Nephron (organoid): ENCODE data around the gene PTCH1.

Source experiments
- H3K27ac Mint-ChIP-seq, 3 experiments: 2 replicates each; pipeline ENCODE4 v1.8.0; 2020; ENCODE audit warnings: mixed read lengths in 3 of 3, mild to moderate bottlenecking in 2 of 3, moderate library complexity in 1 of 3
- H3K27me3 Mint-ChIP-seq: 2 replicates; pipeline ENCODE4 v1.8.0; 2021; ENCODE audit warnings: low read depth, mild to moderate bottlenecking, moderate library complexity, mixed read lengths
- H3K36me3 Mint-ChIP-seq: 2 replicates; pipeline ENCODE4 v1.8.0; 2020; ENCODE audit warnings: low read depth, mixed read lengths
- H3K4me1 Mint-ChIP-seq: 2 replicates; pipeline ENCODE4 v1.8.0; 2020; ENCODE audit warnings: mixed read lengths
- H3K4me3 Mint-ChIP-seq, 3 experiments: 2 replicates each; pipeline ENCODE4 v1.8.0; 2020; ENCODE audit warnings: mild to moderate bottlenecking in 3 of 3, mixed read lengths in 3 of 3, moderate library complexity in 2 of 3
- H3K9me3 Mint-ChIP-seq: 2 replicates; pipeline ENCODE4 v1.8.0; 2020; ENCODE audit warnings: mixed read lengths
- TF ChIP-seq, protein P1 (sequence below), 3 experiments: fragments of 200-600 bp; sonication (generic); IDR thresholded peaks; one replicate each; pipeline ENCODE4 v1.5.0; 2021; ENCODE audit warnings: antibody characterized with exemption in 3 of 3; ENCODE audit not compliant: unreplicated experiment in 3 of 3

The PTCH1 gene

DNA sequence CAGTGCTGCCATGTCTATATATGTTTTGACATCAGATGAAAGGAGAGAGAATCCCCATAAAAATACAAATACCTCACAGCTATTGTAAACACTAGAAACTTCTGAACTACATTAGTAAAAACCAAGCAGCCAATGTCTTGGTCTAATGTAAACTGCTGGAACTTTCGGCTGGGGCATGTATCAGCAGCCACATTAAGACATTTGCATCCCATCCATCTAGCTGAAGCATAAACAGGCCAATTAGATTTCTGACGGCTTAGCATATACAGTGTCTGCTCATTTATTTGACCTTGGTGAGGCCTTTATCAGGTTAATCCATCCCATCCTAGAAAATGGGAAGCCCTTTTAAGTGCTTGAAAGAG is 65.7 kb downstream of the PTCH1 start:
- Mint-ChIP-seq H3K4me3 (no peak overlapping the region), H3K9me3 (no peaks in the 10 kb centered on the region), H3K27me3 (peaks cover 3% of the 10 kb centered on the region), H3K27ac (no peak overlapping the region), H3K4me1 (peaks cover 6% of the 10 kb centered on the region), H3K36me3 (peaks cover 94% of the 10 kb centered on the region)
- TF ChIP-seq, protein P1, sequence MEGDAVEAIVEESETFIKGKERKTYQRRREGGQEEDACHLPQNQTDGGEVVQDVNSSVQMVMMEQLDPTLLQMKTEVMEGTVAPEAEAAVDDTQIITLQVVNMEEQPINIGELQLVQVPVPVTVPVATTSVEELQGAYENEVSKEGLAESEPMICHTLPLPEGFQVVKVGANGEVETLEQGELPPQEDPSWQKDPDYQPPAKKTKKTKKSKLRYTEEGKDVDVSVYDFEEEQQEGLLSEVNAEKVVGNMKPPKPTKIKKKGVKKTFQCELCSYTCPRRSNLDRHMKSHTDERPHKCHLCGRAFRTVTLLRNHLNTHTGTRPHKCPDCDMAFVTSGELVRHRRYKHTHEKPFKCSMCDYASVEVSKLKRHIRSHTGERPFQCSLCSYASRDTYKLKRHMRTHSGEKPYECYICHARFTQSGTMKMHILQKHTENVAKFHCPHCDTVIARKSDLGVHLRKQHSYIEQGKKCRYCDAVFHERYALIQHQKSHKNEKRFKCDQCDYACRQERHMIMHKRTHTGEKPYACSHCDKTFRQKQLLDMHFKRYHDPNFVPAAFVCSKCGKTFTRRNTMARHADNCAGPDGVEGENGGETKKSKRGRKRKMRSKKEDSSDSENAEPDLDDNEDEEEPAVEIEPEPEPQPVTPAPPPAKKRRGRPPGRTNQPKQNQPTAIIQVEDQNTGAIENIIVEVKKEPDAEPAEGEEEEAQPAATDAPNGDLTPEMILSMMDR (IDR thresholded peaks at IDR 0.05; ENCODE audit: unreplicated experiment in 3 of 3), result no peak

DNA sequence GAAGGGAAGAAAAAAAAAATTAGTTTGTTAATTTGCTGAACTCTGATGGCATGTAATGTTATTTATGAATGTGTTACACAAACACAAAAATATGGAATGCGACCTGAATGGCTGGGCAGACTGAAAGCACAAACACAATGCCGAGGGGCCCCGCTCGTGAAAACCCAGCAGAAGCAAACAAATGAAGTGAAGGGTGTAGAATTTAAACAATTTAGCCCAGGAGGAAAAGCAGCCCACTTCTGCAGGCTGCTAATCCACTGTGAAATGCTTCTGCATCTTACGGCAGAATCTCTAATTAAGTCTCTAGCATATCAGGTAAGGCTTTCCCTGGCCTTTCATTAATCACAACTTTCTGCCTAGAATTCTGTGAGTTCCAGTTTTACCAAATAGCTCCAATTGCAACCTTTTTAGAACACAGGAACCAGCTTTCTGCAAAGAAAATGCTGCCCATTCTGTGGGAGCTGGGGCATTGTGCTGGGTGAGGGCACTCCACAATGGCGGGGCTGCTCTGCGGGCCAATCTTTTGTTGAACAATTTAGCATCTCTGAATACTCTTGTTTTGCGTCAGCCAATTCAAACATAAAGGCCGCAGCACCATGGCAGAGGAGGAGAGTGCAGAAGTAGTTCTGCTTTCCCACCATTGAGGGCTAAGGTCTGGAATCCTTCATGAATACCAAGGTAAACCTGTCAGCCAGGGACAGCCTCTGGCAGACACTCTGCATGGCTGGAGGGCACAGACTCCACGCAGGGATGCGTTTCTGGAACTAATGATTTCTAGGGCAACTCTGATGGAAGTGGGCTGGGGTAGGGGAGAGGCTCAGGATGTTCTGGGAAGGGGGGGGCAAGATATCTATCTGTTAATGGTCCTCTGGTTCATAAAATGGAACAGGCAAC is 66.4 kb downstream of the PTCH1 start:
- H3K36me3 Mint-ChIP-seq, result peaks cover 92% of the 10 kb centered on the region
- no peak overlapping the region for H3K4me3 Mint-ChIP-seq
- TF ChIP-seq, protein P1 (IDR thresholded peaks at IDR 0.05; ENCODE audit: unreplicated experiment in 3 of 3), result no peak
- H3K27me3 Mint-ChIP-seq, result peaks cover 3% of the 10 kb centered on the region
- H3K9me3 Mint-ChIP-seq, result no peaks in the 10 kb centered on the region
- peaks cover 6% of the 10 kb centered on the region for H3K4me1 Mint-ChIP-seq
- no peak overlapping the region for H3K27ac Mint-ChIP-seq

DNA sequence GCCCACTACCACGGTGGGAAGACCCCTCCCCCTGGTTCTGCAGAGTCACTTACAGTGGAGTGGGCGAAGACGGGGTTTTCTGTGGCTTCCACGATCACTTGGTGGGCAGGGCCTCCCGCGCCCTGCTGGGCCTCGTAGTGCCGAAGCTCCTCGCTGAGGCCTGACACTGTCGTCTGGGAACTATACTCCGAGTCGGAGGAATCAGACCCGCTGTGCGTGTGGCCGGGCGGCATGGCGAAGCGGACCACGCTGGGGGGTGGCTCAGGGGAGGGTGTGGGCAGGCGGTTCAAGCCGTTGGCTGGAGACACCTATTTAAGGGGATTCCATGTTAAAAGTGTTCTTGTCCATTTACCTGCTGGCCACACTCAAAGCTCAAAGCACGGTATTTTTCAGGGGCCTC is 67.8 kb downstream of the PTCH1 start:
- Mint-ChIP-seq H3K9me3 (no peaks in the 10 kb centered on the region), H3K4me1 (peaks cover 6% of the 10 kb centered on the region), H3K4me3 (no peak overlapping the region), H3K36me3 (peaks cover 85% of the 10 kb centered on the region), H3K27ac (no peak overlapping the region), H3K27me3 (peaks cover 3% of the 10 kb centered on the region)
- TF ChIP-seq, protein P1 (IDR thresholded peaks at IDR 0.05; ENCODE audit: unreplicated experiment in 3 of 3), result no peak

DNA sequence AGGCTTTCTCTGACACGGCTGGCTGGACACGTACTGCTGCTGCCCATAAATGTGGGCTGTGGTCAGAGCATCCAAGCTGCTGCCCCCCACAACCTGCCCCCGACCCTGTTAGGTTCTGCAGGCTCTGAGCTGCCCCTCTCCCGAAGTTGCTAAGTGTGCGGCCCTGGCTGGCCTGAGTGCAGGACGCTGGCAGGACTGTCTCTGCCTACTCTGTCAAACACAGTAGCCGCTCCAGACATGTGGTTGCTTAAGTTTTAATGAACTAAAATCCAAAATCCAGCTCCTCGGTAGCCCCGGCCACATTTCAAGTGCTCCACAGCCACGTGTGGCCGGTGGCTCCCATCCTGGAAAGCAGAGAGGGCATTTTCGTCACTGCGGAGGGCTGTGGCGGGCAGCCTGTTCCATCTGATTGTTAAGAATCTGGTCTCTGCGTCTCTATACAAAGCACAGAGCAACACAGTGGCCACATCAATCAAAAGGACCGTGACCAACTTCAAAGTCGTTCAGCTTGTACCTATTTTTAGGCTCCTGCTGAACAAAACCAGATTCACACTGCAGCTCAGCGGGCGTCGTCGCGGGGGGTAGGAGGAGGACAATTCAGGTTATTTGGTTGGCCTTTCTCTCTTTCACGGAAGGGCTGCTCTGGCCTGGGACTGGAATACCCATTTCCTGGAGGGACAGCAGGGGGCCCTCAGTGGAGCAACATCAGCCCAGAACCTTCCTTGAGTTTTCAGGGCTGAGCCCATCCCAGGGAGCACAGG is 68.9 kb downstream of the PTCH1 start:
- Mint-ChIP-seq H3K36me3 (peaks cover 76% of the 10 kb centered on the region), H3K27ac (no peak overlapping the region), H3K9me3 (no peaks in the 10 kb centered on the region), H3K27me3 (no peaks in the 10 kb centered on the region), H3K4me3 (no peak overlapping the region), H3K4me1 (peaks cover 6% of the 10 kb centered on the region)
- TF ChIP-seq, protein P1 (IDR thresholded peaks at IDR 0.05; ENCODE audit: unreplicated experiment in 3 of 3), result no peak

DNA sequence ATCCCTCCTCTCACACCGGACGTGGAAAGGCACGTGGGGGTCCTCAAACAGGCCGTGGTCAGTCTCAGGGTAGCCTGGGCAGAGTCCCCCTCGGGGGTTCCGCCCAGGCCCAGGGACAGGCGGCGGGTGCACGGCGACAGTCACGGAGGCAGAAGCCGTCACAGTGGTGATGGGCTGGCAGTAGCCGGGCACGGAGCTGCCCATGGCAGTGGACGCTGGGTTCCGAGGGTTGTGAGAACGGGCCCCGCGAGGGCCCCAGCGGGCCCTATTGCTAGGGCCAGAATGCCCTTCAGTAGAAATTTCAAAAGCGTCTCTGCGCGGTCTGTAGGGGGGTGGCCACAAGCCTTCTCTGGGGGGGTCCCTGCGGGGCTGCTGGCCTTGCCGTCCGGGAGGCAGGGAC is 69.8 kb downstream of the PTCH1 start:
- Mint-ChIP-seq H3K4me1 (peaks cover 6% of the 10 kb centered on the region), H3K4me3 (no peak overlapping the region), H3K36me3 (peaks cover 70% of the 10 kb centered on the region), H3K27me3 (no peaks in the 10 kb centered on the region), H3K27ac (no peak overlapping the region), H3K9me3 (no peaks in the 10 kb centered on the region)
- TF ChIP-seq, protein P1 (IDR thresholded peaks at IDR 0.05; ENCODE audit: unreplicated experiment in 3 of 3), result no peak
